Measurements from ENCODE around the gene SMR3B. TPM values are rescaled to one million over a fixed set of nuclear protein-coding genes. Genes with fewer than 3 reads are reported as not detected.

Gene SMR3B
- total RNA-seq, 2 donors from 2014 or later: not detected

GRCh38 chr4:70371987-70372386 is 10.9 kb upstream of the SMR3B start:
- no peak for TF ChIP-seq CTCF (IDR thresholded peaks at IDR 0.05)
- Histone ChIP-seq H3K9me3 (no peaks in the 10 kb centered on the region), H3K4me3 (no peak overlapping the region), H3K27ac (no peak overlapping the region), H3K27me3 (replicated peaks; ENCODE audit: insufficient read depth) (no peaks in the 10 kb centered on the region), H3K36me3 (no peaks in the 10 kb centered on the region), H3K4me1 (ENCODE audit: control insufficient read depth in 1 of 2, low read depth in 2 of 2) (no peaks in the 10 kb centered on the region)
- DNase-seq (ENCODE audit: low spot score): no peak
- ATAC-seq (ENCODE audit: insufficient number of reproducible peaks, low FRiP score, low read depth): no peak

GRCh38 chr4:70372760-70373159 is 10.2 kb upstream of the SMR3B start:
- no peak for DNase-seq (ENCODE audit: low spot score)
- H3K27ac ChIP-seq: no peak overlapping the region
- no peaks in the 10 kb centered on the region for H3K9me3 ChIP-seq
- no peaks in the 10 kb centered on the region for H3K36me3 ChIP-seq
- no peaks in the 10 kb centered on the region for H3K27me3 ChIP-seq (replicated peaks; ENCODE audit: insufficient read depth)
- no peak for TF ChIP-seq CTCF (IDR thresholded peaks at IDR 0.05)
- no peak for ATAC-seq (ENCODE audit: insufficient number of reproducible peaks, low FRiP score, low read depth)
- no peaks in the 10 kb centered on the region for H3K4me1 ChIP-seq (ENCODE audit: control insufficient read depth in 1 of 2, low read depth in 2 of 2)
- H3K4me3 ChIP-seq: no peak overlapping the region

- Histone ChIP-seq H3K4me3 (no peak overlapping the region), H3K27me3 (replicated peaks; ENCODE audit: insufficient read depth) (no peaks in the 10 kb centered on the region), H3K4me1 (ENCODE audit: control insufficient read depth in 1 of 2, low read depth in 2 of 2) (no peaks in the 10 kb centered on the region), H3K27ac (no peak overlapping the region), H3K36me3 (no peaks in the 10 kb centered on the region), H3K9me3 (no peaks in the 10 kb centered on the region)
- ATAC-seq (ENCODE audit: insufficient number of reproducible peaks, low FRiP score, low read depth) (no peak), DNase-seq (ENCODE audit: low spot score) (no peak)
- no peak for TF ChIP-seq CTCF (IDR thresholded peaks at IDR 0.05)
These were observed 2.4 kb upstream of the SMR3B start for GRCh38 chr4:70380578-70380977.

GRCh38 chr4:70392057-70392776 is 9.3 kb downstream of the SMR3B start:
- ATAC-seq (ENCODE audit: insufficient number of reproducible peaks, low FRiP score, low read depth) (no peak), DNase-seq (ENCODE audit: low spot score) (no peak)
- Histone ChIP-seq H3K4me1 (ENCODE audit: control insufficient read depth in 1 of 2, low read depth in 2 of 2) (no peaks in the 10 kb centered on the region), H3K4me3 (no peak overlapping the region), H3K27me3 (replicated peaks; ENCODE audit: insufficient read depth) (no peaks in the 10 kb centered on the region), H3K36me3 (no peaks in the 10 kb centered on the region), H3K27ac (no peak overlapping the region), H3K9me3 (no peaks in the 10 kb centered on the region)
- no peak for TF ChIP-seq CTCF (IDR thresholded peaks at IDR 0.05)

GRCh38 chr4:70397580-70397979 is 14.6 kb downstream of the SMR3B start, which contains the start of gene OPRPN:
Gene OPRPN (plus strand): TSS chr4:70397940. CDS start chr4:70399286, 1,346 bp downstream.
- DNase-seq (ENCODE audit: low spot score): no peak
- no peak for ATAC-seq (ENCODE audit: insufficient number of reproducible peaks, low FRiP score, low read depth)

More at GRCh38 chr4:70397580-70397979, 14.6 kb downstream of the SMR3B start, which contains the start of gene OPRPN:
- Histone ChIP-seq H3K27ac (no peak within 1 kb of the TSS), H3K27me3 (replicated peaks; ENCODE audit: insufficient read depth) (no peaks in the 10 kb centered on the region), H3K4me1 (ENCODE audit: control insufficient read depth in 1 of 2, low read depth in 2 of 2) (no peaks in the 10 kb centered on the region), H3K4me3 (no peak within 1 kb of the TSS), H3K9me3 (no peaks in the 10 kb centered on the region), H3K36me3 (no peaks in the 10 kb centered on the region)
- TF ChIP-seq CTCF (IDR thresholded peaks at IDR 0.05): no peak
